GM23338 (cell line): ENCODE data around the gene ASTN1. TPM values are rescaled to one million over a fixed set of nuclear protein-coding genes. Genes with fewer than 3 reads are reported as not detected.

Experiments used
- ATAC-seq: fragments of 200-7000 bp; cut with Tn5 transposase; 3 replicates; pipeline ENCODE4 v1.9.1; 2020
- DNase-seq: peaks from one replicate; pipeline ENCODE4 v3.0.0-alpha.2; 2015; ENCODE audit warnings: low spot score
- H2AFZ ChIP-seq: fragments of 200-600 bp; sonication (generic); 2 replicates; pipeline ENCODE4 v1.8.0; 2016; ENCODE audit warnings: antibody characterized with exemption, mild to moderate bottlenecking, moderate library complexity
- H3F3A ChIP-seq: fragments of 200-600 bp; sonication (generic); replicated peaks from 2 replicates; pipeline ENCODE4 v1.8.0; 2017; ENCODE audit warnings: antibody characterized with exemption, mixed run types, low read depth
- H3K27ac ChIP-seq: fragments of 200-600 bp; sonication (generic); 2 replicates; pipeline ENCODE4 v1.6.1; 2016; ENCODE audit warnings: low read depth
- H3K27me3 ChIP-seq: fragments of 200-600 bp; sonication (generic); 2 replicates; pipeline ENCODE4 v1.8.0; 2016; ENCODE audit warnings: mild to moderate bottlenecking, mixed run types, moderate library complexity; ENCODE audit not compliant: insufficient read depth
- H3K36me3 ChIP-seq: fragments of 200-600 bp; sonication (generic); 2 replicates; pipeline ENCODE4 v1.8.0; 2016; ENCODE audit warnings: mild to moderate bottlenecking; ENCODE audit not compliant: insufficient read depth
- H3K4me1 ChIP-seq: fragments of 200-600 bp; sonication (generic); 2 replicates; pipeline ENCODE4 v1.8.0; 2016; ENCODE audit warnings: mild to moderate bottlenecking, moderate library complexity; ENCODE audit not compliant: insufficient read depth
- H3K4me2 ChIP-seq: fragments of 200-600 bp; sonication (generic); 2 replicates; pipeline ENCODE4 v1.7.1; 2017; ENCODE audit warnings: mixed run types
- H3K4me3 ChIP-seq: fragments of 200-600 bp; sonication (generic); 2 replicates; pipeline ENCODE4 v1.6.1; 2016; ENCODE audit warnings: mixed run types
- H3K79me2 ChIP-seq: fragments of 200-600 bp; sonication (generic); replicated peaks from 2 replicates; pipeline ENCODE4 v1.8.0; 2017; ENCODE audit warnings: mild to moderate bottlenecking; ENCODE audit not compliant: insufficient read depth
- H3K9me2 ChIP-seq: fragments of 200-600 bp; sonication (generic); 2 replicates; pipeline ENCODE4 v1.8.0; 2017; ENCODE audit not compliant: insufficient read depth
- H4K20me1 ChIP-seq: fragments of 200-600 bp; sonication (generic); replicated peaks from 2 replicates; pipeline ENCODE4 v1.8.0; 2017; ENCODE audit warnings: mild to moderate bottlenecking; ENCODE audit not compliant: insufficient read depth
- H3K27ac Mint-ChIP-seq: 2 replicates; pipeline ENCODE4 v1.8.0; 2020; ENCODE audit warnings: inconsistent platforms, mild to moderate bottlenecking, moderate library complexity, mixed read lengths
- H3K27me3 Mint-ChIP-seq: 3 replicates; pipeline ENCODE4 v1.8.0; 2022; ENCODE audit warnings: low read depth, mild to moderate bottlenecking, moderate library complexity, mixed read lengths, inconsistent platforms; ENCODE audit not compliant: insufficient read depth, poor library complexity
- H3K36me3 Mint-ChIP-seq: 3 replicates; pipeline ENCODE4 v1.8.0; 2021; ENCODE audit warnings: low read depth, mild to moderate bottlenecking, inconsistent platforms, moderate library complexity, mixed read lengths
- H3K4me1 Mint-ChIP-seq: 3 replicates; pipeline ENCODE4 v1.8.0; 2020; ENCODE audit warnings: mild to moderate bottlenecking, inconsistent platforms, mixed read lengths
- H3K4me3 Mint-ChIP-seq: 3 replicates; pipeline ENCODE4 v1.8.0; 2021; ENCODE audit warnings: moderate library complexity, mild to moderate bottlenecking, inconsistent platforms, mixed read lengths
- H3K9me3 Mint-ChIP-seq: 3 replicates; pipeline ENCODE4 v1.8.0; 2020; ENCODE audit warnings: moderate library complexity, mild to moderate bottlenecking, inconsistent platforms, mixed read lengths
- CREB1 ChIP-seq: fragments of 250-450 bp; sonication (Bioruptor Pico); IDR thresholded peaks from 2 replicates; pipeline ENCODE4 v1.5.0; 2020; ENCODE audit warnings: low read depth, mild to moderate bottlenecking, moderate library complexity
- ETS1 ChIP-seq: IDR thresholded peaks from 2 replicates; pipeline ENCODE4 v1.6.1; 2016; ENCODE audit warnings: antibody characterized with exemption
- EZH2 ChIP-seq: fragments of 200-600 bp; sonication (generic); IDR thresholded peaks from one replicate; pipeline ENCODE4 v1.8.0; 2017; ENCODE audit warnings: antibody characterized with exemption, mild to moderate bottlenecking, low read depth; ENCODE audit not compliant: unreplicated experiment
- EZH2phosphoT487 ChIP-seq: fragments of 200-600 bp; sonication (generic); IDR thresholded peaks from one replicate; pipeline ENCODE4 v1.8.1; 2018; ENCODE audit warnings: antibody characterized with exemption; ENCODE audit not compliant: unreplicated experiment
- JUNB ChIP-seq: IDR thresholded peaks from one replicate; pipeline ENCODE4 v1.6.1; 2016; ENCODE audit warnings: antibody characterized with exemption; ENCODE audit not compliant: unreplicated experiment
- NANOG ChIP-seq: IDR thresholded peaks from 2 replicates; pipeline ENCODE4 v1.6.1; 2016; ENCODE audit warnings: antibody characterized with exemption, borderline replicate concordance
- POLR2AphosphoS5 ChIP-seq: IDR thresholded peaks from 2 replicates; pipeline ENCODE4 v1.6.1; 2016; ENCODE audit warnings: antibody characterized with exemption, low read depth
- STAT1 ChIP-seq: IDR thresholded peaks from one replicate; pipeline ENCODE4 v1.6.1; 2016; ENCODE audit warnings: antibody characterized with exemption; ENCODE audit not compliant: unreplicated experiment
- ZNF114 ChIP-seq: fragments of 250-450 bp; sonication (Bioruptor Pico); IDR thresholded peaks from 2 replicates; pipeline ENCODE4 v1.5.0; 2020; ENCODE audit warnings: mild to moderate bottlenecking, moderate library complexity
- ZNF331 ChIP-seq: fragments of 250-450 bp; sonication (Bioruptor Pico); IDR thresholded peaks from 2 replicates; pipeline ENCODE4 v1.5.0; 2020; ENCODE audit warnings: low read depth, mild to moderate bottlenecking, moderate library complexity
- ZNF462 ChIP-seq: fragments of 250-450 bp; sonication (Bioruptor Pico); IDR thresholded peaks from 2 replicates; pipeline ENCODE4 v1.5.0; 2020; ENCODE audit warnings: mild to moderate bottlenecking, moderate library complexity
- polyA plus RNA-seq: library from polyadenylated mRNA; unstranded; fragments of >200 nt; fragmentation: Nextera tagmentation; extraction: Ambion mirVana; gene quantifications from 2 replicates; pipeline ENCODE4 v1.2.1, GENCODE V29; 2016
- total RNA-seq: library from RNA; depleted of rRNA; stranded (reverse); fragments of >200 nt; shearing (Covaris generic); gene quantifications from 2 replicates; pipeline ENCODE4 v1.2.3, GENCODE V29; 2014
- TF ChIP-seq, protein P1 (sequence below): IDR thresholded peaks from one replicate; pipeline ENCODE4 v1.6.1; 2018; ENCODE audit warnings: antibody characterized with exemption; ENCODE audit not compliant: unreplicated experiment

The ASTN1 gene
- total and polyA plus RNA-seq, 2 experiments from 2014 or later = 2.0 to 5.2 TPM

DNA sequence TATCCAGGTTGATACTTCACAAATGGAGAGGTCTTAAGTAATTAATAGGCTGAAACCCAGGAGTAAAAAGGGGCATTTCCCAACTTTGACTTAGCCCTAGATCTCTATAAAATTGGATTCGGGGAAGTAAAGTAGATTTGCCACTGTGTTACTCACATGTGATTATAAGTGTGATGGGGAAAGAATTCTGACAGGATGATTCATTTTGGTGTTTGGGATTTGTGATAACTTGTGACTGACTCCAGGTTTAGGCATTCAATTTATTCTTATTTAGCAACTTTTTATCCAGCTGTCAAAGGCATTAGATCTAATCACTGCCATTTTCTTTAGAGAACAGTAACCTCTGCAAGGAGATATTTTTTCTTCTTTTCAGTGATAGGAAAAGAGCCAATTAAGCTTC is 175.5 kb downstream of the ASTN1 start:
- TF ChIP-seq POLR2AphosphoS5 (no peak), CREB1 (CRISPR knock-in tag) (no peak), ZNF331 (CRISPR knock-in tag) (no peak), ZNF462 (CRISPR knock-in tag) (no peak), ZNF114 (CRISPR knock-in tag) (no peak), STAT1 (no peak), ETS1 (no peak), JUNB (no peak), NANOG (no peak), EZH2phosphoT487 (no peak), EZH2 (no peak)
- TF ChIP-seq, protein P1, sequence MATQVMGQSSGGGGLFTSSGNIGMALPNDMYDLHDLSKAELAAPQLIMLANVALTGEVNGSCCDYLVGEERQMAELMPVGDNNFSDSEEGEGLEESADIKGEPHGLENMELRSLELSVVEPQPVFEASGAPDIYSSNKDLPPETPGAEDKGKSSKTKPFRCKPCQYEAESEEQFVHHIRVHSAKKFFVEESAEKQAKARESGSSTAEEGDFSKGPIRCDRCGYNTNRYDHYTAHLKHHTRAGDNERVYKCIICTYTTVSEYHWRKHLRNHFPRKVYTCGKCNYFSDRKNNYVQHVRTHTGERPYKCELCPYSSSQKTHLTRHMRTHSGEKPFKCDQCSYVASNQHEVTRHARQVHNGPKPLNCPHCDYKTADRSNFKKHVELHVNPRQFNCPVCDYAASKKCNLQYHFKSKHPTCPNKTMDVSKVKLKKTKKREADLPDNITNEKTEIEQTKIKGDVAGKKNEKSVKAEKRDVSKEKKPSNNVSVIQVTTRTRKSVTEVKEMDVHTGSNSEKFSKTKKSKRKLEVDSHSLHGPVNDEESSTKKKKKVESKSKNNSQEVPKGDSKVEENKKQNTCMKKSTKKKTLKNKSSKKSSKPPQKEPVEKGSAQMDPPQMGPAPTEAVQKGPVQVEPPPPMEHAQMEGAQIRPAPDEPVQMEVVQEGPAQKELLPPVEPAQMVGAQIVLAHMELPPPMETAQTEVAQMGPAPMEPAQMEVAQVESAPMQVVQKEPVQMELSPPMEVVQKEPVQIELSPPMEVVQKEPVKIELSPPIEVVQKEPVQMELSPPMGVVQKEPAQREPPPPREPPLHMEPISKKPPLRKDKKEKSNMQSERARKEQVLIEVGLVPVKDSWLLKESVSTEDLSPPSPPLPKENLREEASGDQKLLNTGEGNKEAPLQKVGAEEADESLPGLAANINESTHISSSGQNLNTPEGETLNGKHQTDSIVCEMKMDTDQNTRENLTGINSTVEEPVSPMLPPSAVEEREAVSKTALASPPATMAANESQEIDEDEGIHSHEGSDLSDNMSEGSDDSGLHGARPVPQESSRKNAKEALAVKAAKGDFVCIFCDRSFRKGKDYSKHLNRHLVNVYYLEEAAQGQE = no peak
- ATAC-seq (no peak), DNase-seq (no peak)
- Histone ChIP-seq H3K27ac (no peak overlapping the region), H3K4me3 (no peak overlapping the region), H3K79me2 (no peaks in the 10 kb centered on the region), H3F3A (no peaks in the 10 kb centered on the region), H3K4me2 (no peak overlapping the region), H3K9me2 (no peaks in the 10 kb centered on the region; the same call in 1 of the 2 replicates), H3K27me3 (no peaks in the 10 kb centered on the region), H3K4me1 (no peaks in the 10 kb centered on the region), H4K20me1 (no peaks in the 10 kb centered on the region), H3K36me3 (no peaks in the 10 kb centered on the region), H2AFZ (no peak overlapping the region)
- Mint-ChIP-seq H3K27me3 (peaks cover 2% of the 10 kb centered on the region), H3K4me3 (no peak overlapping the region), H3K4me1 (peaks cover 12% of the 10 kb centered on the region; the same call in 2 of the 3 replicates), H3K36me3 (no peaks in the 10 kb centered on the region), H3K27ac (no peak overlapping the region), H3K9me3 (no peaks in the 10 kb centered on the region)
